ENCODE measurements around the gene SORD. TPM values are rescaled to one million over a fixed set of nuclear protein-coding genes. Genes with fewer than 3 reads are reported as not detected.
"Not testable (repeated sequence)": the region's sequence is repeated elsewhere in the genome, so short reads cannot be mapped to it uniquely, and the experiment has no call there.

The SORD gene
- total RNA-seq, 2 donors from 2014 or later = 6.7 to 9.3 TPM

GRCh38 chr15:45088801-45089711 lies 66.1 kb downstream of the SORD start:
- no peak for DNase-seq (ENCODE audit: low spot score)
- intact Hi-C loops (cut with DNase I) = no loop called here

GRCh38 chr15:45089712-45090373 lies 66.8 kb downstream of the SORD start:
- intact Hi-C loops (cut with DNase I) = no loop called here
- no peak for DNase-seq (ENCODE audit: low spot score)

GRCh38 chr15:45091161-45091560 lies 68.2 kb downstream of the SORD start:
- intact Hi-C loops (cut with DNase I) = no loop called here
- DNase-seq (ENCODE audit: low spot score) = no peak

GRCh38 chr15:45091576-45091975 lies 68.6 kb downstream of the SORD start:
- no peak for DNase-seq (ENCODE audit: low spot score)
- intact Hi-C loops (cut with DNase I) = no loop called here

GRCh38 chr15:45093013-45093412 lies 70.0 kb downstream of the SORD start:
- DNase-seq (ENCODE audit: low spot score) = no peak
- intact Hi-C loops (cut with DNase I) = no loop called here

- peak; percentile 62 for DNase-seq (ENCODE audit: low spot score)
- intact Hi-C loops (cut with DNase I) = no loop called here
Measured at GRCh38 chr15:45093622-45094357, 70.8 kb downstream of the SORD start.

DNA sequence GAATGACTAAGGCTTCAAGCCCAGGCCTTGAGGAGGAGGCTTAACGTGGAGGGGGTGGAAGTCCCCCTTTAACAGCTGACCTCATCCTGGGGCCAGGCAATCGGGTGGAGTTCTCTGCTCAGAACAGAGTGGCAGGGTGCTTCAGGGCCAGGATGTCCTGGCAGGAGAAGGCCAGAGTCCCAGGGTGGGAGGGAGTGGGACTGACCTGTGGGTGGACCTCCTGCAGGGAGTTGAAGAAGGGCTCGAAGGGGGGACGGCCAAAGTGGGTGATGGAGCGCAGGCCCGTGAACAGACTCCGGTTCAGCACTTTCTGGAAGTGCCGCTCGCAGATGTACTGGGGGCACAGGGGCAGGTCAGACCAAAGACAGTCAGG lies 71.3 kb downstream of the SORD start:
- intact Hi-C loops (cut with DNase I) = no loop called here
- DNase-seq (ENCODE audit: low spot score) = peak; percentile 59

DNA sequence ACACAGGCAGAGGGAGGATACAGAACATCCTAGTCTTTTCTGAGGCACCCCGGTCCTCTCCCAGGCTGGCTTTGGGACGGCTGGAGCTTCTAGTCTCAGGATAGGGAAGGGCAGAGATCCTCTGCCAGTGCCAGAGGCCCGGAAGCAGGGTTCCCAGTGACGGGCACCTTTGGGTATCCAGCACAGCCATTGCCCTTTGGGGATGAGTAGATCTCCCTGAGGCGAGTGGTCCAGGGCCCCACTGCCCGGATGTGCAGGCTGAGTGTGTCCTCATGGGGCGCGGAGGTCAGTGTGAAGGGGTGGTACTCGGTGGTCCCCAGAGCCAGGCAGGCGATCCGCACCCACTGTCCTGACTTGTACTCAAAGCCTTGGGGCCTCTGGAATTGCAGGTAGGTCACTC lies 72.7 kb downstream of the SORD start:
- peak; percentile 53 for DNase-seq (ENCODE audit: low spot score)
- intact Hi-C loops (cut with DNase I) = no loop called here

GRCh38 chr15:45097466-45097865 lies 74.5 kb downstream of the SORD start:
- intact Hi-C loops (cut with DNase I) = no loop called here
- peak; percentile 70 for DNase-seq (ENCODE audit: low spot score)

DNA sequence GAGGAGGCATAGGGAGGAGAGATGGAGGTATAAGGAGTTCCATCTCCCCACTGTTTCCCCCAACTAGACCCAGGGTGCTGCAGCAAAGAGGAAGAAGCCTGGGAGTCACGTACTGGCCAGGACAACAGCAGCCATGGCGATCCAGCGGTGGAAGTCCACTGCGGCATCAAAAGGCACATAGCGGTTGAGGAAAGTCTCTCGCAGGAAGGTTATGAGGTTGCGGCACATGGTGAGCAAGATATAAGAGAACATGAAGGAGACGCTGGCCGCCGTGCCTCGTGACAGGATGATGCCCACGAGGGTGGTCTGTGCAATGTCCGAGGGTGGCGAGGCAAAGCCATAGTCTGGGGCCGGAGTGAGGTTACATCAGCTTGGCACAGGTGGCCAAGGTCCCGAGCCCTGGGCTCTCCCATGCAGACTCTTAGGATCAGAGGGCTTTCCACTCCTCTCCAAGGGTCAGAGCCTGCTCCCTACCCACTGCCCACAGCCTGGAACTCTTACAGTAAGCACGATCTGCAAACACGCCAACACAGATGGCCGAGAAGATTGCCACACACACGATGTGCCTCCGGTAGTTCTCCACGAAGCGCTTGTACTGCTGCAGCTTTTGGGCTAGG lies 76.7 kb downstream of the SORD start:
- intact Hi-C loops (cut with DNase I) = no loop called here
- peak; percentile 78 for DNase-seq (ENCODE audit: low spot score)

GRCh38 chr15:45100884-45101625 lies 78.1 kb downstream of the SORD start:
- peak; percentile 44 for DNase-seq (ENCODE audit: low spot score)
- intact Hi-C loops (cut with DNase I) = no loop called here

DNA sequence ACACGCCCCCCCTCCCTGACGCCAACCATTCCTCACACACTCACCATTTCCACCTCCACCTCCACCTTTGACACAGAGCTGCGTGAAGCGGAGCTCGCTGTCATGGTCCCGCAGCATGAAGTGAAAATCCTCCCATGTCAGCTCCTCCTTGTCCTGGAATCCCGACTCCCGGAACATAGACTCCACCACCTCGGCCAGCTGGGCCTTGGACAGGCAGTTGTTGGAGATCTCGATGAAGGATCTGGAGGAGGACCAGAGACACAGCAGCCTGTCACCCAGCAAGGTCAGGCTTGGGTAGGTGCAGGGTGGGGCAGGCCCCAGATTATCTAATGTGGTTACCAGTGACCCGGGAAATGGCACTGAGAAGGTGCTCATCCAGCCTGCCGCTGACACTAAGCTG lies 78.8 kb downstream of the SORD start:
- peak; percentile 71 for DNase-seq (ENCODE audit: low spot score)
- intact Hi-C loops (cut with DNase I) = no loop called here

- intact Hi-C loops (cut with DNase I) = no loop called here
Measured at GRCh38 chr15:45102226-45102625, 79.2 kb downstream of the SORD start.

GRCh38 chr15:45104170-45104569 lies 81.2 kb downstream of the SORD start:
- DNase-seq (ENCODE audit: low spot score) = peak; percentile 55
- intact Hi-C loops (cut with DNase I) = not testable (repeated sequence)

More at GRCh38 chr15:45102226-45102625, 79.2 kb downstream of the SORD start:
- peak; percentile 50 for DNase-seq (ENCODE audit: low spot score)

GRCh38 chr15:45105586-45105985 lies 82.6 kb downstream of the SORD start:
- peak; percentile 55 for DNase-seq (ENCODE audit: low spot score)
- intact Hi-C loops (cut with DNase I) = no loop called here

GRCh38 chr15:45106002-45106790 lies 83.2 kb downstream of the SORD start:
- intact Hi-C loops (cut with DNase I) = no loop called here
- peak; percentile 72 for DNase-seq (ENCODE audit: low spot score)

GRCh38 chr15:45107941-45108630 lies 85.1 kb downstream of the SORD start:
- intact Hi-C loops (cut with DNase I) = no loop called here

More at GRCh38 chr15:45107941-45108630, 85.1 kb downstream of the SORD start:
- DNase-seq (ENCODE audit: low spot score) = peak; percentile 72

Measured in posterior vena cava (tissue), 2 donors.